Heart left ventricle (tissue), 13 donors: ENCODE measurements around the gene TOM1.

Experiments used
- POLR2A ChIP-seq, 2 donors: fragments of 450-650 bp; IDR thresholded peaks; one replicate each; pipeline ENCODE4 v1.6.1; 2017; ENCODE audit warnings: antibody characterized with exemption in 2 of 2, mild to moderate bottlenecking in 2 of 2, moderate library complexity in 2 of 2
- TF ChIP-seq, protein P1 (sequence below), 12 donors: fragments of 200-600 bp; sonication (generic) in 4 of 12; IDR thresholded peaks; one replicate each; pipeline versions ENCODE4 v1.5.0 to v1.8.0; 2018 to 2022; ENCODE audit warnings: antibody characterized with exemption in 12 of 12, mild to moderate bottlenecking in 5 of 12
- donor health status: ischemic (EF 13 %, LVEDD 7.1; RV severe dilation, severe dysfunction).
- donor health status: DM: no; HTN: yes; CAD: no.
- donor health status: DM: no; HTN: no; CAD: no.
- donor health status: ischemic (EF 25% LVEDD 6.9; RV normal size, moderate dysfunction).
- donor health status: ischemic (EF 25% LVEDD 5.7; RV mildly dilated, moderate dysfunction).
- donor health status: ischemic (EF 35%, LVEDD 5.7; RV mildly dilated, moderate dysfunction).
- donor health status: nonischemic (EF 11% LVEDD 7.7; RV severe dilation, severe dysfunction).
- donor health status: DM: yes; HTN: yes; CAD: no.
- donor health status: PGD.
- donor health status: ischemic (EF 29% LVEDD 5.4; RV normal size, mild dysfunction).
- donor health status: nonischemic (EF 23%, LVEDD 6.1; RV moderate dilation, normal function).

DNA sequence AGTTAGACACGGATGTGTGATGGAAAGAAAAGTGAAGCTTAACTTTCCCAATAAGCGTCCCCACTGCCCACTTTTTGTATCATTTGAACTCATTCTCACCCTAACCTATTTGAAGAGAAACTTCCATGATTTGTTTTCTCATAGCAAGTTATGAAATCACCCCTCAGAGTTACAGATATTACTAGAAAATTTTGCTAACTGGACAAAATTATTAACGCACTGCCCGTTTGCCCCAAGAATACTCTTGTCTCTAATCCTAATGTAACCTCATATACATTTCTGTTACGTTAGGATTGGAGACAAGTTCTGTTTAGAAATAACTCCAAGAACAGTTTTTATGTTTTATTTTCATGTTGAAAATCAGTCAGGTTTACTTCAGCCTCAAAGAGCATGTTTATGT is 25.5 kb downstream of the TOM1 start:
- TF ChIP-seq, protein P1, sequence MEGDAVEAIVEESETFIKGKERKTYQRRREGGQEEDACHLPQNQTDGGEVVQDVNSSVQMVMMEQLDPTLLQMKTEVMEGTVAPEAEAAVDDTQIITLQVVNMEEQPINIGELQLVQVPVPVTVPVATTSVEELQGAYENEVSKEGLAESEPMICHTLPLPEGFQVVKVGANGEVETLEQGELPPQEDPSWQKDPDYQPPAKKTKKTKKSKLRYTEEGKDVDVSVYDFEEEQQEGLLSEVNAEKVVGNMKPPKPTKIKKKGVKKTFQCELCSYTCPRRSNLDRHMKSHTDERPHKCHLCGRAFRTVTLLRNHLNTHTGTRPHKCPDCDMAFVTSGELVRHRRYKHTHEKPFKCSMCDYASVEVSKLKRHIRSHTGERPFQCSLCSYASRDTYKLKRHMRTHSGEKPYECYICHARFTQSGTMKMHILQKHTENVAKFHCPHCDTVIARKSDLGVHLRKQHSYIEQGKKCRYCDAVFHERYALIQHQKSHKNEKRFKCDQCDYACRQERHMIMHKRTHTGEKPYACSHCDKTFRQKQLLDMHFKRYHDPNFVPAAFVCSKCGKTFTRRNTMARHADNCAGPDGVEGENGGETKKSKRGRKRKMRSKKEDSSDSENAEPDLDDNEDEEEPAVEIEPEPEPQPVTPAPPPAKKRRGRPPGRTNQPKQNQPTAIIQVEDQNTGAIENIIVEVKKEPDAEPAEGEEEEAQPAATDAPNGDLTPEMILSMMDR (IDR thresholded peaks at IDR 0.05): no peak
- TF ChIP-seq POLR2A (IDR thresholded peaks at IDR 0.05): no peak
